GM19452 (cell line): Measurements from ENCODE around the gene SLC15A1.
"Not testable (repeated sequence)": the region's sequence is repeated elsewhere in the genome, so short reads cannot be mapped to it uniquely, and the experiment has no call there.

Experiments
- ATAC-seq: cut with Tn5 transposase; IDR thresholded peaks from one replicate; pipeline ENCODE4 v1.9.1; 2021; ENCODE audit not compliant: unreplicated experiment

The SLC15A1 gene

DNA sequence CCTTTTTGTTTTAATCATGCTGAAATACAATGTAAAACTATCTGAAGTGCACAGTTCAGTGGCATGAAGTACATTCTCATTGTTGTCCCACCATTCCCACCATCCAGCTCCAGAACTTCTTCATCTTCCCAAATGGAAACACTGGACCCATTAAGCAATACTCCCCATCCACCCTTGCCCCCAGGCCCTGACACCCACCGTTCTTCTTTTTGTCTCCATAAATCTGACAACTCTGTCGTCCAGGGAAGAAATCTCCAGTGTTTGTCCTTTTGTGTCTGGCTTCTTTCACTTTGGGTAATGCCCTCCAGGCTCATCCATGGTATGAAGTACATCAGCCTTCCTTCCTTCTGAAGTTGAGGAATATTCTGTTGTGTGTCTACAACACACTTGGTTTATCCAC is 2.6 kb upstream of the SLC15A1 start:
- no peak for ATAC-seq

DNA sequence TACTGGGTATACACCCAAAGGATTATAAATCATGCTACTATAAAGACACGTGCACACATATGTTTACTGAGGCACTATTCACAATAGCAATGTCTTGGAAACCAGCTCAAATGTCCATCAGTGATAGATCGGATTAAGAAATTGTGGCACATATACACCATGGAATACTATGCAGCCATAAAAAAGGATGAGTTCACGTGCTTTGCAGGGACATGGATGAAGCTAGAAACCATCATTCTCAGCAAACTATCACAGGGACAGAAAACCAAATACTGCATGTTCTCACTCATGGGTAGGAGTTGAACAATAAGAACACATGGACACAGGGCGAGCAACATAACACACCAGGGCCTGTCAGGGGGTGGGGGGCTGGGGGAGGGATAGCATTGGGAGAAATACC is 2.0 kb upstream of the SLC15A1 start:
- not testable (repeated sequence) for ATAC-seq

DNA sequence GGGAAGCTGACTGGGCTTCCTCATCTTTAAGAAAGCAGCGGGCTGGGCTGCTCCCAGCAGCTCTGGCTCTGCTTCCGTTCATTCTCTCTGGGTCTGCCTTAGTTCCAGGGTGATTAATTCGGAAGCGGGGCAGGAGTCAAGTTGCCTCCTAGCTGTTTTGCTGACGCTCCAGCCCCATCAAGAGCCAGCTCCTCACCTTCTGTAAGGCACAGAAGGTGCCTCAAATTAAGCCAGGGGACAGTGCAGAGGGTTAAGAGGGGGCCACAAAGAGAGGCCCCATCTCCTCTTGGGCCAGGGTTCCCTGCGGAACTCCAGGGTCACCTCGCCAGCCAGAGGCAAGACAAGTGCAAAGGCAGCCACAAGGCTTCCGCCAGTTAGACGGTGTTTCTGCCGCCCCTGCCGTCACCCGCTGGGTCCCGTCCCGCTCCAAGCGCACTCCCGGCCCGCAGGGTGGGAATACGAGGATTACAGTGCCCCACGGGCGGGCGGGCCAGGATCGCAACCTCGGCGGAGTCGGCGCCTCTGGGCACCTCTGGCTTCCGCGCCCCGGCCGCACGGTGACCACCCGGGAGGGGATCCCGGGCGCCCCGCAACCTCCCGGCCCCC is 508 bp downstream of the SLC15A1 start:
- ATAC-seq = no peak

- no peak for ATAC-seq
These were observed 1.1 kb downstream of the SLC15A1 start for GRCh38 chr13:98751367-98751782.

DNA sequence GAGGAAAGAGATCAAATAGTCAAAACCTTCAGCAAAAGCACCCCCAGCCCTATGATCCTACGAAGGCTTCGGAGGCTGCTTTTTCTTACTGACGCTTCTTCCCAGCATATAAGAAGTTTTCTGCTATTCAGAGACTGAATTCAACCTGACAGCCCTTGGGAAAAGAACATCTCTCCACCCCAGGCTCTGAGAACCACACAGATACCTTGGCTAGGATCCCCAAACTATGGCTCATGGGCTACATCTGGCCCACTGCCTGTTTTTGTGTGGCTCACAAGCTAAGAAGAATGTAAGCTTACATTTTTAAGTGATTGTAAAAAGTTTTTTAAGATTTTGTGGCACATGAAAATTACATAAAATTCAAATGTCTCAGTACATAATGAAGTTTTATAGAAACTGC is 3.0 kb downstream of the SLC15A1 start:
- no peak for ATAC-seq

DNA sequence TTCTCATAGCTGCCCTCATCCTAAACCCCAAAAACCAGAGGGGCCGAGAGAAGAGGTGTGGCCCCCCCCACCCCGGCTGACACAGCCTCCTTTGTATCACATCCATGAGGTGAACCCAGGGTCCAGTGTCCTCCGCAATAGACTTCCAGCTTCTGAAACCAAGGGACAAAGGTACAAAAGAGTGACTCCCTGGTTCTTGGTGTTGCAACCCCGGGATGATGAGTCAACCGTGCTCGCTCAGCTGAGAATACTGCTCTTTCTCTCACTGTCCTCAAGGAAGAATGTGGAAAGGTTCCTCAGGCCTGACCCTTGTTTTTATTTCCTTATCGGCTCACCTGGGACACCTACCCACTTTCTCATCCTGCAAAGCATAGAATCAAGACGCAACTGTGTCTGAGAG is 5.5 kb downstream of the SLC15A1 start:
- no peak for ATAC-seq

DNA sequence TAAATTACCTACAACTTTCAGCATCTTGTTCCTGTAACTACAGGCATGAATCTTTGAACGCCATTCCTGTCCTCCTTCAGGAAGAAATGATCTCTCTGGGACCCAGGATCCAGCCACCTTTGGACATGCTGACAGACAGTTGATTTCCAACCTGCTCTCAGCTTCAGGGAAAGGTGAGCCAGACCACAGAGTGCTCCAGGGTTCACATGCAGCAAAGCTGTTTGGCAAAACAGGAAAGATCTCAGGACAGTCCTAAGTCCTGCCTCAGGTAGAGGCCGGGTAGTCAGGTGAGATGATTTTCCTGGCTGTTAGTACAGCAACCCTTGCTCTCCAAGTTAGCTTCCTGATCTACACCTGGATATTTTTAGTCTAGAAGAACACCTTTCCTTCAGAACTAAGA is 9.1 kb downstream of the SLC15A1 start:
- no peak for ATAC-seq

DNA sequence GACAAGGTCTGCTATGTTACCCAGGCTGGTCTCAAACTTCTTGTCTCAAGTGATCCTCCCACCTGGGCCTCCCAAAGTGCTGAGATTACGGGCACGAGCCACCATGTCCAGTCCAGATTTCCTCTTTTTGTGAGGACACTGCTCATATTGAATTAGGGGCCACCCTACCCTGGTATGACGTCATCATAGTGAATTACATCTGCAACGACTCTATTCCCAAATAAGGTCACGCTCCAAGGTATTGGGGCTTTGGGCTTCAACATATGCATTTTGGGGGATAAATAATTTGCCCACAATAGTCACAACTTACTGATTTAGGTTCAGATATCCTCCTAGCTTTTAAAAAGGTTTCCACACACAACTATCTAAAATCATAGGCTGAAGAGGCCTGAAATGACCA is 9.5 kb downstream of the SLC15A1 start:
- no peak for ATAC-seq

DNA sequence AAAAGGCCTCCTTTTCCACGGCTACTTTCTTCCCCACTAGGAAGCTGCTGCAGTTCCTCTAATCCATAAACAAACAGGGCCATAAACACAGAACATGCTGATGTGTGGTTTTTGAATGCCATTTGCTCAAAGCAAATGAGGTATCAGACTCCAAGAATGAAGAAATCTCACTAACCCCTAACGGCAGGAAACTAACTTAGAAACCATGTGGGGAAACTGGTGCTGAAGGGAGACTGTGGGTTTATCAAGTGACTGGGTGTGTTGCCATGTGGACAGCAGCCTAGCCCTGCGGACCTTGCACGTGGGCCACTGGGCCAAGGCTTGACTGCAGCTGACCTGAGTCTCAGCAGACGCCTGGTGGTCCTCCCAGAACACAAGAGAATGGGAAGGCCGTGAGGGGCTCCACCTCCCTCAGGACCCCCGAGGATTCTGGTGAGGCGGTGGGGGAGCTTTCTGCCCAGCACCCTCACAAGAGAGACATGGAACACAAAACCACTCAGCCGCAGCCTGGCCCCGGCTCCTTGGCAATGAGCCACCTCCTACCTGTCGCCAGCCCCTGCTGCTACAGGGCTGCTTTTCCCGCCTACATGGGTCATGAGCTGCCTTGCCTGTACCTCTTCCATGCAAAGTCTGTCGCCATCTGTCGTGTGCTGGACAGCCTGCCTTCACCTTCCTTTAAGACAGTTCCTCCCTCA is 10.6 kb downstream of the SLC15A1 start:
- ATAC-seq = no peak

DNA sequence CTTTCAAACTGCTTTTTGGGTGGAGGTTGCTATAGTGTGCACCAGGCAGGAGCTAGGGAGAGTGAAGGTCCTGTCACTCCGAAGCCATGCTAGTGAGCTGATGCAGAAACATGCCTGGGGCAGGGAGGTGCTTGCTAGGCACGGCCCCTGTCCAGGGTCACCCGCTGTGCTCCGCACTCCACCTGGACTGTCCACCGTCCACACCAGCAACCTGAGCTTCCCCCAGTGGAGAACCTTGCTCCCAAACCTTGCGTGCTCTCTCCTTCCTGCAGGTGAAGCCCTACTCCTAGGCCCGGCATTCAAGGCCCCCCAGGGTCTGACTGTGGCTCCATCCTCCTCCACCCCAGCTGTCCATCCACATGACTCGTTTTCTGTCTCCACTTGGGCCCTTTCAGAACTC is 12.3 kb downstream of the SLC15A1 start:
- ATAC-seq = no peak

DNA sequence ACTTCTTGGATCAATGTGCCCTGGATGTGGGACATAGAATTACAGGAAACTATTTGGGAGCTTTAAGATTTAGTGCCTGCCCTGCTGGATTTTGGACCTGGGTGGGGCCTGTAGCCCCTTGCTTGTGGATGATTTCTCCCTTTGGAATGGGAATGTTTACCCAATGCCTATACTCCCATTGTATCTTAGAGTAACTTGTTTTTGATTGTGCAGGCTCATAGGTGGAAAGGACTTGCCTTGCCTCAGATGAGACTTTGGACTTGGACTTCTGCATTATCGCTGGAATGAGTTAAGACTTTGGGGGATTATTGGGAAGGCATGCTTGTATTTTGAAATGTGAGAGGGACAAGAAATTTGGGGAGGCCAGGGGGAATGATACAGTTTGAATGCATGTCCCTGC is 13.5 kb downstream of the SLC15A1 start:
- no peak for ATAC-seq

DNA sequence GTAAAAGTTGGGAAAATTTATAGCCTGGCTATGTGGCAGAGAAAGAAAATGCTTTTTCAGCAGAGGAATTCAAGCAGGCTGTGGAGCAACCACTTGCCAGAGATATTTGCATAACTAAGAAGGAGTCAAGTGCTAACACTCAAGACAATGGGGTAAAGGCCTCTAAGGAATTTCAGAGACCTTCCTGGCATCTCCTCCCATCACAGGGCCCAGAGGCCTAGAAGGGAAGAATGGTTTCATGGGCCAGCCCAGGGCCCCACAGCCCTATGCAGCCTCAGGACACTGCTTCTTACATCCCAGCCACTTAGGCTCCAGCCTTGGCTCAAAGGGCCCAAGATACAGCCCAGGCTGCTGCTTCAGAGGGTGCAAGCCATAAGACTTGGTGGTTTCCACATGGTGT is 14.3 kb downstream of the SLC15A1 start:
- ATAC-seq = no peak

- ATAC-seq = no peak
These were observed 20.5 kb downstream of the SLC15A1 start for GRCh38 chr13:98731925-98732324.

DNA sequence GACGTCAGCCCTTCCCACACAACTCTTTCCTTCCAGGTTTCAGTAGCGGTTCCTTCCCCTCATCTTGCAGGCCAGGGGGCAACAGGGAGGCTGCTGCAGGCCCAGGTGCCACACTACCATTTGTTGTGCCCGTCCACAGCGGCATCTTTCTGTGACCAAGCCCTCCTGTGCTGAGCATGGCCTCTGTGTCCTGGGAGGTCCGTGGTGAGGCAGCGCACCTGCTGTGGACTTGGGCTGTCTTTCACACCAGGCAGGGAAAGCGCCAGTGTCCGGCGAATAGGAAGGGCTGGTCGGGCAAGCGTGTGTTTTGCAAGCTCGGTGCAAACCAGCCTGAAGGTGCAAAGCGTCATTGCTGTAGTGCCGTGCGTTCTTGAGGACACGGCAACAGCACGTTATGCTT is 21.4 kb downstream of the SLC15A1 start:
- ATAC-seq = no peak

DNA sequence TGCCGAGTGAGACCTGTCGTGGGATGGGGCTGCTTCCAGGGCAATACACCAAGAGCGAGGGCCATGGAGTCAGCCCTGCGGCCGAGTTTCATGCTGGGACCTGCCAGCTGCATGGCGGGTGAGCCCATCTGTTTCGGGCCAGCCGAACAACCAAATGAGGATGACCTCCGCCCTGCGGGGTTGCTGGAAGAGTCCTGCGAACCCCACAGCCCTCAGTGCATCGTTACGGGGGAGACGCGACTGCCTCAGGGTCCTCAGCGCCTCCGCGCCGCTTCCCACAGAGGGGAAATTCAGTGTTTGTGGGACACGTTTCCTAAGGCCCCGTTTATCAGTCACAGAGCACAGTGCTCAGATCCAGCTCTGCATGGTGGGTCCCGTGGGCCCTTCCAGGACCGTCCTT is 22.0 kb downstream of the SLC15A1 start:
- ATAC-seq = no peak

- no peak for ATAC-seq
These were observed 22.8 kb downstream of the SLC15A1 start for GRCh38 chr13:98729658-98730057.

DNA sequence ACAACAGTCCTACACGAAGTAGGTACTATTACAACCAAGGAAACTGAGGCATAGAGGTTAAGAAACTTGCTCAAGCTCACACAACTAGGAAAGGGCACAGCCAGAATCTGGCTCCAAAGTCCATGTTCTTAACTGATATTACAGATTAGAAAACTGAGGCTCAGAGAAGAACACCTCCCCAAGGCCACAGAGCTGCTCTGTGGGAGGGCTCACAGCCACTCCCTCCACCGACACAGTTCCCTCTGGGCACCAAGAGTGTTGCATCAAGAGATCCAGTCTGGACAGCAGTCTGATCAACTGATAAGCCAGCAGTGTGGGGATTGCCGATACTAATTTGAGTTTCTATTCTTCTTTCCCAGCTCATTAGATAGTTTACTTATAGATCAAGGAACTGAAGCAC is 29.5 kb downstream of the SLC15A1 start:
- ATAC-seq = no peak

GRCh38 chr13:98721825-98722510 is 30.5 kb downstream of the SLC15A1 start:
- no peak for ATAC-seq

- no peak for ATAC-seq
These were observed 32.8 kb downstream of the SLC15A1 start for GRCh38 chr13:98719527-98720250.

DNA sequence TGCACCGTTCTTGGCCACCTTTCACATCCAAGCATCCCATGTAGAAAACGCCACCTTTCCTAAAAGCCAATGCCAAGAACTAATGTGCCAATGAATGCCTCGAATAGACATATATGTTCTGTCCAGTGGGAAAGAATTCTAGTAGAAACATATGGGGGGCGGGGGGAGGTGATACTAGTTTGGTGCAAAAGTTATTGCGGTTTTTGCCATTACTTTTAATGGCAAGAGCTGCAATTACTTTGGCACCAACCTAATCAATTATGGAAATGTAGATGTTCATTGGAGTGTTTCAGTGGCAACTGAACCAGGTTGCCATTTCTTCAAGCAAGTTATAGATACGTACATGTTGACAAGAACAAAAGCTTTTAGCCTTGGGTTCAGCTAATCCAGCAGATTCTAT is 34.6 kb downstream of the SLC15A1 start:
- no peak for ATAC-seq

DNA sequence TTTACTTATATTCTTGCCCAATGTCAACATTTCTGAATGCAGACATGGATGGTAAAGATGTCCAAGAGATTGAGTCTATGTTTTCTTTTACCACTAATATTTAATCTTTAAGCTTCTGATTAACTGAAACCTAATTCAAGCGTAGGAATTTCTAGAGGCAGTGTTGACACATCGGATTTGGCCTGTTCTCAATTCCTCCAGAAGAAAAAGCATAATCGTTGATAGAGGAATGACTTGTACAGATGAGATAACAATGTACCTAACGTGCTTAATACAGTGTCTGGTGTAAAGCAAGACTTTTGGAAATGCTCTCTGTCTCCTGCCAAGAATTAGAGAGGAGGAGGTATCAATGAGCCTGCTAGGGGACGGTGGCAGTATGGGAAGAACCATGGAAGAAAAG is 35.2 kb downstream of the SLC15A1 start:
- no peak for ATAC-seq

GRCh38 chr13:98710521-98710920 is 42.0 kb downstream of the SLC15A1 start:
- no peak for ATAC-seq
